GM23338 (cell line): ENCODE data around the gene CCDC57.

ENCODE experiments used
- EZH2 ChIP-seq: fragments of 200-600 bp; sonication (generic); IDR thresholded peaks from one replicate; pipeline ENCODE4 v1.8.0; 2017; ENCODE audit warnings: antibody characterized with exemption, mild to moderate bottlenecking, low read depth; ENCODE audit not compliant: unreplicated experiment
- EZH2phosphoT487 ChIP-seq: fragments of 200-600 bp; sonication (generic); IDR thresholded peaks from one replicate; pipeline ENCODE4 v1.8.1; 2018; ENCODE audit warnings: antibody characterized with exemption; ENCODE audit not compliant: unreplicated experiment
- TF ChIP-seq, protein P1 (sequence below), 2 experiments: fragments of 200-600 bp in 1 of 2; sonication (generic) in 1 of 2; conservative IDR thresholded peaks; 2 replicates each; pipeline versions ENCODE4 v1.5.1 to v1.6.1; 2016 to 2017; ENCODE audit warnings: antibody characterized with exemption in 2 of 2, low read depth in 2 of 2, mild to moderate bottlenecking in 2 of 2, moderate library complexity in 1 of 2

DNA sequence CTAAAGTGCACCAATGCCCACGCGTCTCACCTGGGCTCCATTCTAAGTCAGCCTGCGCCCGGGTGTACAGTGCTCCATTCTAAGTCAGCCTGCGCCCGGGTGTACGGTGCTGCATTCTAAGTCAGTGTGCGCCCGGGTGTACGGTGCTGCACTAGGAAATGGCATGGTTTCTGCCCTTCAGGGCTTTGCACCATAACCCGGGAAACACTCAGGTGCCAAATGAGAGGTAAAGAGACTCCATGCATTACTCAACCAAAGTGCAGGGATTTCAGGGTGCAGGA, 85.4 kb downstream of the CCDC57 start:
- TF ChIP-seq, protein P1, sequence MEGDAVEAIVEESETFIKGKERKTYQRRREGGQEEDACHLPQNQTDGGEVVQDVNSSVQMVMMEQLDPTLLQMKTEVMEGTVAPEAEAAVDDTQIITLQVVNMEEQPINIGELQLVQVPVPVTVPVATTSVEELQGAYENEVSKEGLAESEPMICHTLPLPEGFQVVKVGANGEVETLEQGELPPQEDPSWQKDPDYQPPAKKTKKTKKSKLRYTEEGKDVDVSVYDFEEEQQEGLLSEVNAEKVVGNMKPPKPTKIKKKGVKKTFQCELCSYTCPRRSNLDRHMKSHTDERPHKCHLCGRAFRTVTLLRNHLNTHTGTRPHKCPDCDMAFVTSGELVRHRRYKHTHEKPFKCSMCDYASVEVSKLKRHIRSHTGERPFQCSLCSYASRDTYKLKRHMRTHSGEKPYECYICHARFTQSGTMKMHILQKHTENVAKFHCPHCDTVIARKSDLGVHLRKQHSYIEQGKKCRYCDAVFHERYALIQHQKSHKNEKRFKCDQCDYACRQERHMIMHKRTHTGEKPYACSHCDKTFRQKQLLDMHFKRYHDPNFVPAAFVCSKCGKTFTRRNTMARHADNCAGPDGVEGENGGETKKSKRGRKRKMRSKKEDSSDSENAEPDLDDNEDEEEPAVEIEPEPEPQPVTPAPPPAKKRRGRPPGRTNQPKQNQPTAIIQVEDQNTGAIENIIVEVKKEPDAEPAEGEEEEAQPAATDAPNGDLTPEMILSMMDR (conservative IDR thresholded peaks at IDR 0.05; ENCODE audit: low read depth in 2 of 2): no peak
- TF ChIP-seq EZH2 (no peak), EZH2phosphoT487 (no peak)
